Mesenchymal stem cell (in vitro differentiated cells and primary cell): Measurements from ENCODE around the gene LRCOL1. TPM values are rescaled to one million over a fixed set of nuclear protein-coding genes. Genes with fewer than 3 reads are reported as not detected.

ENCODE experiments used
- small RNA-seq: library from polyadenylated mRNA; stranded (forward); fragments of <200 nt; extraction: miRNeasy Mini kit (QIAGEN cat#:217004); gene quantifications from one replicate; pipeline ENCODE3, GENCODE V24; 2013; ENCODE audit warnings: low read depth

LRCOL1 gene

Small RNA genes within 50 kb of the gene (small RNA-seq; reads per million reads assigned to genes)
- not detected for gene MIR6763
